ENCODE results near the gene DSCAML1.
"Not testable (repeated sequence)": the region's sequence is repeated elsewhere in the genome, so short reads cannot be mapped to it uniquely, and the experiment has no call there.

DSCAML1 gene

GRCh38 chr11:117794772-117795629 is 2.0 kb downstream of the DSCAML1 start:
- no peak for DNase-seq (ENCODE audit: low read depth)

- no peak for DNase-seq (ENCODE audit: low read depth)
These were observed 2.9 kb downstream of the DSCAML1 start for GRCh38 chr11:117794135-117794534.

GRCh38 chr11:117793583-117793982 is 3.4 kb downstream of the DSCAML1 start:
- no peak for DNase-seq (ENCODE audit: low read depth)

GRCh38 chr11:117792992-117793391 is 4.0 kb downstream of the DSCAML1 start:
- DNase-seq (ENCODE audit: low read depth) = no peak

GRCh38 chr11:117792241-117792640 is 4.8 kb downstream of the DSCAML1 start:
- no peak for DNase-seq (ENCODE audit: low read depth)

- DNase-seq (ENCODE audit: low read depth) = no peak
These were observed 6.7 kb downstream of the DSCAML1 start for GRCh38 chr11:117790279-117790678.

GRCh38 chr11:117789241-117789640 is 7.8 kb downstream of the DSCAML1 start:
- no peak for DNase-seq (ENCODE audit: low read depth)

- DNase-seq (ENCODE audit: low read depth) = no peak
These were observed 10.7 kb downstream of the DSCAML1 start for GRCh38 chr11:117786135-117786870.

GRCh38 chr11:117782101-117782500 is 14.9 kb downstream of the DSCAML1 start:
- DNase-seq (ENCODE audit: low read depth) = no peak

- DNase-seq (ENCODE audit: low read depth) = no peak
These were observed 15.4 kb downstream of the DSCAML1 start for GRCh38 chr11:117781627-117782026.

GRCh38 chr11:117780456-117780855 is 16.6 kb downstream of the DSCAML1 start:
- DNase-seq (ENCODE audit: low read depth) = no peak

- no peak for DNase-seq (ENCODE audit: low read depth)
These were observed 22.5 kb downstream of the DSCAML1 start for GRCh38 chr11:117774553-117774952.

GRCh38 chr11:117772360-117772759 is 24.7 kb downstream of the DSCAML1 start:
- DNase-seq (ENCODE audit: low read depth) = no peak

GRCh38 chr11:117771841-117772240 is 25.2 kb downstream of the DSCAML1 start:
- no peak for DNase-seq (ENCODE audit: low read depth)

GRCh38 chr11:117771197-117771596 is 25.8 kb downstream of the DSCAML1 start:
- DNase-seq (ENCODE audit: low read depth) = no peak

GRCh38 chr11:117770061-117770460 is 27.0 kb downstream of the DSCAML1 start:
- no peak for DNase-seq (ENCODE audit: low read depth)

- DNase-seq (ENCODE audit: low read depth) = no peak
These were observed 27.5 kb downstream of the DSCAML1 start for GRCh38 chr11:117769533-117769932.

GRCh38 chr11:117768506-117768905 is 28.5 kb downstream of the DSCAML1 start:
- no peak for DNase-seq (ENCODE audit: low read depth)

- no peak for DNase-seq (ENCODE audit: low read depth)
These were observed 29.9 kb downstream of the DSCAML1 start for GRCh38 chr11:117767071-117767470.

- no peak for DNase-seq (ENCODE audit: low read depth)
These were observed 30.4 kb downstream of the DSCAML1 start for GRCh38 chr11:117766576-117766975.

GRCh38 chr11:117766026-117766425 is 31.0 kb downstream of the DSCAML1 start:
- no peak for DNase-seq (ENCODE audit: low read depth)

- no peak for DNase-seq (ENCODE audit: low read depth)
These were observed 31.9 kb downstream of the DSCAML1 start for GRCh38 chr11:117765068-117765467.

- not testable (repeated sequence) for DNase-seq (ENCODE audit: low read depth)
These were observed 33.6 kb downstream of the DSCAML1 start for GRCh38 chr11:117763465-117763864.

All from stimulated activated CD8-positive, alpha-beta memory T cell treated with anti-CD3 and anti-CD28 coated beads, Interleukin-4, amount 100 ng/mL, for 24 hours (primary cell).